HK-2 (cell line): ENCODE measurements around the gene SNX8.
A peak's percentile ranks its signal among the peaks of the same experiment; 100 is the strongest.

Experiments
- DNase-seq: peaks from one replicate; pipeline ENCODE4 v3.0.0-alpha.2; 2018; ENCODE audit not compliant: unreplicated experiment

SNX8 gene

DNA sequence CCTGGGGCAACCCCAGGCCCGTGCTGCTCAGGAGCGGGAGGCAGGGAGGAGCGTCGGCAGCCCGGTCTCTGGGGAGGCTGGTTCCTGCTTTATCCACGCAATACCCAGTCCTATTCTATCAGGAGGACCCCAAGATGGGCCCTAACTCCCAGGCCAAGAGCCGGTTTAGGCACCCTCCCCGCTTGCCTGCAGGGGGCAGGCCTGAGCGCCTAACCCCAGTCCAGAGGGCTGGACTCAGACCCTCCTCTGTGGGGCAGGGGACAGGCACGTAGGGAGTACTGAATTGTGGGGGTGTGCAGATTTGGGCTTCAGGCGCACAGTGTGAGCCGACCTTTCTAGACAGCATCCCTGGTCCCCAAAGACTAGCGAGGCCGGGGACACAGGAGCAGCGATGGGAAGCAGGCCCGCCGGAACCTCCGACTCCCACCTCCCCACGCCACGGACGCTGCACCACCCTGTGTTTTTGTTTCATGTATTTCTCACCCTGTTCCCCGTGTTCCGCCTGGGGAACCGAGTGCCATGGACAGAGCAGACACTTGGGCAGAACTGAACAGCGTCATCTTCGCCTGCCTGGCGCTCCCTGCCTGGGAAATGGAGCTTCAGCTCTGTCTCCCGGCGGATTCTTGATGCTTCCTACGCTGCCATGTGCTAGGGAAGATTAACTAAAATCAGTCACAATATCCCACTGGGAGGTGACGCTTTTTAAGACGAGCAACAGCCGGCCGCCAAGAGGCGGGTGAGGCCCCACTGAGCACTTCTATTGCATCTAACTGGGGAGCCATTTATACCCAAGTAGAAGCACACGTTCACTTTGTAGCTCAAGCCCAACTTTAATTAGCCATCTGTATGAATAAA is 66.9 kb downstream of the SNX8 start:
- DNase-seq: no peak

DNA sequence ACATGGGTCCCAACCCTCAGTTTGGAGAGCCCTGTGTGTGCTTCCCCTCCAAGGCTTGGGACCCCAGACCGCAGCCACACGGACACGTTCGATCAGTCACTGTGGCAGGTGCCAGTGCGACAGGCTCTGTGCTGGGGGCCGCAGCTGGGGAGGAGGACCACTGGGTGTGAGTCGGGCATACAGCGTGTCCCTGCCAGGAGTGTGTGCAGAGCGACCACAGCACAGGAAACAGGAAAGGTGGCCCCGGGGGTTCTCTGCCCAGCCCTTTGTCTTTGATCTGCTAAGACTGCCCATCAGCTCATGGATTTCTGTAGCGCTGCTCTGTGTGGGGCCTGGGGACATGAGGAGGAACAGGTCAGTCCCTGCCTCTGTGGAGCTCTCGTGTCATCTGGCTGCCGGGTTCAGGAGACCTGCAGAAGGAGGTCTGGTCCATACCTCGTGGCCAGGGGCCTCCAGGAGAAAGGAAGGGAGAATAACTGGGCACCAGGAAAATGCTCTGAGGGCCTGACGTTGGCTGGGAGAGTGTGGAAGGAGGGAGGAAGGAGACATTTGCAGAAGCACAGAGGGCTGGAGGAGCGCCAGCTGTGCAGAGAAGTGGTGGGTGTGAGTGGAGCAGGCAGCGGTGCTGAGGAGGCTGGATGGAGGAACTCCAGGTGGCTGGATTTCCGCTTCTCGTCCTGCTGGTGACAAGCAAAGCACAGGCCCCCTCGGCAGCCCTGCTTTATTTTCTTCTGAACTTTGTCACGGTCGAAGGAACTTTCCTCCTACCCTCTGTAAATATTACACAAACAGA is 68.2 kb downstream of the SNX8 start:
- no peak for DNase-seq

GRCh38 chr7:2244404-2244995 is 69.7 kb downstream of the SNX8 start:
- DNase-seq: no peak

GRCh38 chr7:2243458-2243857 is 70.8 kb downstream of the SNX8 start:
- DNase-seq: no peak

GRCh38 chr7:2242541-2243429 is 71.5 kb downstream of the SNX8 start:
- DNase-seq: peak; percentile 46

DNA sequence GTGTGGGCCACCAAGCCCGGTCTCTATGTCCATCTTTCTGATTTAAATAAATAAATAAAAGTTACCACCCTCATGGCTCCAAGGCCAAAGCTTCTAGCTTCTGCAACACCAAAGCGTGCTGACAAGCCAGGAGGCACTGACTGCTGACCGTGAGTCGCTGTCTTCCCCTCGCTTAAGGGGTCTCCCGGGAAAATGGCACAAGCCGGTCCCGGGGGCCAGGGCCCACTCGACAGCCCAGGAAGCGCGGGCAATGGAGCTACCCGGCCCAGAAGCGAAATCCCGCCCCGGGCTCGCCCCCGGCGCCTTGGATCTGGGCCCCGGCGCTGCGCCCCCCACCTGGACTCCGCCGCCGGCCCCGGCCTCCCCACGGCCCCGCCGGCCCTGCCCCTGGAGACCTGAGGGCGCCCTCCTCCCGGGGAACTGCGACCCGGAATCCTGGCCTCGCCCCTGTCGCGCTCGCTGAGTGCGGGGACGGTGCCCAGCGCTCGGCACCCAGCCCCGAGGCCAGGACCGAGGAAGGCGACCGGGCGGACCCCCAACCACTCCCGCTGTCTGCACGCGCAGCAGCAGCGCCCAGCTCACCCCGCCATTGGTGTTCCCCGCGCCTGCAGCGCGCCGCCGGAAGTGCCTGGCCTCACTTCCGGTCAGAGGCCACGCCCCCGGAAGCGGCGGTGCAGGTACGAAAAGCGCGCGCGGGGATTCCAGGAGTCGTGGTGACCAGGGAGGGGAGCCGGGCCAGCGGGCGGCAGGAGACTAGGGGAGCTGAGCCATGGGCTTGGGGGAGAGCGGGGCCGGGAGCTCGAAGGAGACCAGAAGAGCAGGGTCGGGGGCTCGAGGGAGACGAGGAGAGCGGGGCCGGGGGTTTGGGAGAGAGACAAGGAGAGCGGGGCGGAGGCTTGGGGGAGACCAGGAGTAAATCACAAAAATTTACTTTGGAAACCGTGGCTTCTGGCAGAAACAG is 72.4 kb downstream of the SNX8 start, which contains the start of the genes MRM2 and NUDT1:
Gene MRM2, minus strand, starts transcription at position 626 of the 961 bp plus-strand sequence. Its CDS starts 36 bp downstream, at position 590.
Gene NUDT1, plus strand, starts transcription at position 647 of the 961 bp plus-strand sequence. CDS start 2,349 bp downstream, outside the sequence.
- DNase-seq: peak; percentile 89

DNA sequence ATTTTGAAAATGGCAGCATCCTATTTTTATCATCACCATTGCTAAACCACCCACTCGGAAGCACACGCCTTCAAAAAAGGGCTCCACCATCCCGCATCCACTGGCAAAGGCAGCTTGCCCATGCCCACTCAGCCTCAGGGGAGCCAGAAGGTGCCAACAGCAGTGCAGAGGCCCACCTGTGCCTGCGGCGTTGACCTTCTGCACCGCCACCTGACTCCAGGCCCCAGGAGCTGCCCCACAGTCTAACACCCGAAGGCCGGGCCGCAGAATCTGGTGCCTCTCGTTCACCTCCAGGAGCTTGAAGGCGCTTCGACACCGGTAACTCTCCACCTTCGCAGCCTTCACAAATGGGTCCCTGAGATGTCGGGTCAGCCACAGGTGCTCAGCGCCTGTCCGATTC is 75.0 kb downstream of the SNX8 start:
- DNase-seq: no peak

DNA sequence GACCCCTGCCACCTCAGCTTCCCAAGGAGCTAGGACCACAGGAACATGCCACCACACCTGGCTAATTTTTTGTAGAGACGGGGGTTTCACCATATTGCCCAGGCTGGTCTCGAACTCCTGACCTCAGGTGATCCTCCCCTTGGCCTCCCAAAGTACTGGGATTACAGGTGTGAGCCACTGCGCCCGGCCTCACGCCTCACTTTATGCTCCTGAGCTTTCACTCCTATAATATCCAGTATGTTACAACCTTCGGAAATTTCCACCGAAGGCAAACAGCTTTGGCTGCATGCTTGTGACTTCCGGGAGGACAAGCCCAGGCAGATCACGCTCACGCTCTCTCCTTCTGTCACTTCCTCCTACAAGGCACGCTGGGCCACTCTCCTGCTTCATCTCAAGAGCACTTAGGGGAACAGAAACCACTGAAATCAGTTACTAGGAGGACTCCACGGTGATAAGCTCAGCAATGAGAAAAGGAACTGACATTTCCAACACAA is 77.1 kb downstream of the SNX8 start:
- no peak for DNase-seq

- DNase-seq: no peak
Measured at GRCh38 chr7:2233926-2234325, 80.3 kb downstream of the SNX8 start.

GRCh38 chr7:2232766-2233520 is 81.3 kb downstream of the SNX8 start, which contains the start of gene MAD1L1:
Gene MAD1L1, minus strand, starts transcription at chr7:2232945. Its CDS starts 2,812 bp downstream, at chr7:2230133.
- peak; percentile 93 for DNase-seq

DNA sequence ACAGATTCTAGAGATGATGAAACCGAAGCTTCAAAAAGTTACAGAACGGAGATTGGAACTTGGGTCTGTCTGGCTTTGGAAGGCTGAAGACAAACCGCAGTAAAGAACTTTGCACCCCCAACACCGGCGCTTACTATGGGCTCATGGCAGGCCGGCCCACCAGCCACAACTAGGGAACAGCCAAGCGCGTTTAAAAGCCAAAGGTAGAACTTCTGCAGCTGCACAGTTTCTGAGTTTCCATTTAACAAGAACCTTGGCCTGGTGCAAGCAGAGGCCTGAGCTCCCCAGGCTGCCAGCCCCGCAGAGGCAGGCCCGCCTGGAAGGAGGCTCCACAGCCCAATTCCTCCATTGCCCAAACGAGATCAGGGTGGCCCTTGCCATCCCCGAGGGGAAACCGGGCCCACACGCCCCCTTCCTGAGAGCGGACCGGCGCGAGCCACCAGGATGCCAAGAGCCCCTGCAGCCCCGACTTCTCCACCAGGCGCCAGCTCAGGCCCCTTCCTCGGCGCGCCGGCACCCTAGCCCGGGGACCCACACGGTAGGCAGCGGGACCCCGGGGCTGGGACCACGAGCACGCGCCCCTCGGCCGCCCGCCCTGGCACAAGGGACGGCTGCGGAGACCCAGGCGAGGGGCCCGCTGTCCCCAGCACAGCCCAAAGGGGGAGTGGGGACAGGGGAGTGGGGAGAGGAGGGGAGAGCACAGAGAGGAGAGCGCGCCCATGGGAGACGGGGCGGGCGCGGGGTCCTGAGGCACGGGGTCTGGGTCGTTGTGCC is 82.1 kb downstream of the SNX8 start:
- peak; percentile 29 for DNase-seq

DNA sequence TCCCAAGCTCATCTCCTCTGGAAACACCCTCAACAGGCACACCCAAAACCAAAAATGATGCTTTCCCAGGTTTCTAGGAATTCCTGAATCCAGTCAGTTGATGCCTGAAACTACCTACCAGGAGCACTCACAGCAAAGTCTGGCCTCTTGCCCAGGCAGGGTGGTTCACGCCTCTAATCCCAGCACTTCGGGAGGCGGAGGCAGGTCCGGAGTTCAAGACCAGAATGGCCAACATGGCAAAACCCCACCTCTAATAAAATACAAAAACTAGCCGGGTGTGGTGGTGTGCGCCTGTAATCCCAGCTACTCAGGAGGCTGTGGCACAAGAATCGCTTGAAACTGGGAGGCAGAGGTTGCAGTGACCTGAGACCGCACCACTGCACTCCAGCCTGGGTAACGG is 83.4 kb downstream of the SNX8 start:
- DNase-seq: no peak

GRCh38 chr7:2230226-2230625 is 84.0 kb downstream of the SNX8 start:
- no peak for DNase-seq

DNA sequence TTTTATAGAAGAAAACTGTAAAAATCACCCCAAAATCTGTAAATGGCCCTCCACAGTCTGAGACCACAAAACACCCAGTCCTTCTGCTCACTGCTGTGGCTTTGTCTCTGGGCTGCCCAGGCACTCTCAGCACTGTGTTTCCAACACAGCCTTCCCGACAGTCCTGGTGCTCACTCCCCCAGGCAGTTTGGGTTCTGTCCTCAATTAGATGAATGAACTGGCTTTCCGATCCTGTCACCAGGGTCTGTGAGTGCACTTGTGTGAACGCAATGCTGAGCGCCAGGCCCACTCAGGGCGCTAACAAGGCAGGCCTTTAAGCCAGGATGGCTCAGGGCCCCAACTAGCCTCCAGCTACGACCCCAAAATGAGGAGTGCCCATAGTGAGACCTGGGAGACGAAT is 84.8 kb downstream of the SNX8 start:
- DNase-seq: no peak

DNA sequence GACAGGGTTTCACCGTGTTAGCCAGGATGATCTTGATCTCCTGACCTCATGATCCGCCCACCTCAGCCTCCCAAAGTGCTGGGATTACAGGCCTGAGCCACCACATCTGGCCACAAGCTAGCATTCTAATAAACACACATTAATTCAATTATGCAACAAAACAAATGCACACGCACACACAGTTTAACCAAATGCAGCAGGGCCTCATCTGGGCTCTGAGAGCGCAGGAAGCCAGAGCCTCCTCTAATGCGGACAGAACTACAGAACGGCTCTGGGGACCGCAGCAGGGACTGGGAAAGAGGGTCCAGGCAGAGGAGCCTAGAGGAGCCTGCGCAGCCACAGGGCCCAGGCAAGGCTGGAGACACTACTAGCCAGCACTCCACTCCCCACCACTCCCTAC is 85.3 kb downstream of the SNX8 start:
- no peak for DNase-seq

DNA sequence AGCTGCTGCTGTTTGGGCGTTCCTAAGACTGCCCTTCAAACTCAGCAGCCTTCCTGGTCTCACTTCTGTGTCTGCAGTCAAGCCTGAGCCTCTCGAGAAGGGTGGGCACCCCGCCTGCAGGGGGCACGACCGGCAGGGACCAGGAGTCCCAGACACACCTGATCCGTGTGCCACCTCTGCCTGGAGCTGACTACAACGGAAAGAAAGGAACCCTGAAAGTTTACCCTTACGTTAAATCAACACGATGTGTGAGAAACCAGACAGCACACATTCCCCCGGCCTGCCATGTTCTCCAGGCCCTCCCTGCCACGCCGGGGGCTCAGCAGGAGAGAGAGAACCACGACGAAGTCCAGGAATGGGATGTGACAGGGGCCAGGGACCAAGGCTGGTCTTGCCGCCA is 86.5 kb downstream of the SNX8 start:
- no peak for DNase-seq

GRCh38 chr7:2225830-2226229 is 88.4 kb downstream of the SNX8 start:
- no peak for DNase-seq

- no peak for DNase-seq
Measured at GRCh38 chr7:2225336-2225735, 88.9 kb downstream of the SNX8 start.
